OCI-M2 (cell line): ENCODE measurements around the gene PLEKHA1.

Experiments used
- DNase-seq: peaks from one replicate; lab custom pipeline; 2025; ENCODE audit not compliant: unreplicated experiment; lab: John Stamatoyannopoulos, UW

PLEKHA1 gene

GRCh38 chr10:122375679-122376160 lies 1.2 kb downstream of the PLEKHA1 start:
- DNase-seq, result no peak

GRCh38 chr10:122376364-122376961 lies 2.0 kb downstream of the PLEKHA1 start:
- DNase-seq, result no peak

- no peak for DNase-seq
These were observed 4.5 kb downstream of the PLEKHA1 start for GRCh38 chr10:122379041-122379440.

DNA sequence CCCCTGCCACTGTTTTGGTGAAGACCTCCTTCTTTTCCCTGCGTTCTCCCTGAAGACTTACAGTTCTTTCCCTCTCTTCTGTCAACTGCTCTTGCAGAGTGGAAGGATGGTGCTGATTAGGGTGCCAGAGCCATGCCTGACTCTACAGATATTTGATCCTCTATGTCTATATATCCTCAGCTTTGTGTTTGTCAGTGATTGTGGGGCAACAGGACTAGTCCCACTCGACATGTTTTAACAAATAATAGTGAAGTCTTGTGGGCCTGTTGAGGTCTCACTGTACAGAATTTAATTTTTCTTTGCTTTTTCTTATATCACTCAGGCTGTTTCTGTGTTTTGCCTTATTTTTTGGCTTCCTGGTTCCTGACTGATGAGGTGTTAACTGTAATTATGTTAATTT lies 5.0 kb downstream of the PLEKHA1 start:
- no peak for DNase-seq

DNA sequence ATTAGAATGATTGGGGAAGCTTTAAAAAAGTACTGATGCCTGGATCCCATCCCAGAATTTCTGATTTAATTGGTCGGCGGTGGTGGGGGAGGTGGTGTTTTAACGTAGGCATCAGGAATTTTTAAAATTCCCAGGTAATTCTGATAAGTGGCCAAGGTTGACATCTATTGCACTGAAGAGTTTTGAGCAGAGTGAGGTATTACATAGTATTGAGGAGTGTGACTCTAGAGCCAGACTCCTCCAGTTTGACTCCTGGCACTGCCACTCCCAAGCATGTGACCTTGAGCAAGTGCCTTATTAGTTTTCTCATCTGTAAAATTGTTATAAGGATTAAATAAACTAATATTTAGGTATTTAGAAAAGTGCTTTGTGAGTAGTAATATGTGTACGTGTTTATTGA lies 6.2 kb downstream of the PLEKHA1 start:
- DNase-seq, result no peak

DNA sequence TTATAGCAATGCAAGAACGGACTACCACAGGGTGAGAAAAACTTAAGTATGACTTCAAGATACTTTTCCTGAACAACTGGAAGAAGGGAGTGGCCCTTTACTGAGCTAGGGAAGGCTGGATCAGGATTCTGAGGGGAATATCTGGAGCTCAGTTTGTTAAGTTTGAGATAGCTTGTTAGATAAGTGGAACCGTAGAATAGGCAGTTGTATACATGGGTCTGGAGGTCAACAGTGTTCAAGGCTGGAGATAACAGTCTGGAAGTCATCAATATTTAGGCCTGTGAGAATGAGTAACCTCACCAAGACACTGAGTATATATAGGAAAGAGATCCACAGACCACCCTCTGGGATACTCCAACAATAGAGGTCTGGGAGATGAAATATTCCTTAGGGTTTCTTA lies 7.2 kb downstream of the PLEKHA1 start:
- DNase-seq, result no peak

GRCh38 chr10:122386514-122386913 lies 12.0 kb downstream of the PLEKHA1 start:
- no peak for DNase-seq

GRCh38 chr10:122387572-122387971 lies 13.1 kb downstream of the PLEKHA1 start:
- no peak for DNase-seq

GRCh38 chr10:122388287-122388997 lies 13.9 kb downstream of the PLEKHA1 start:
- no peak for DNase-seq

DNA sequence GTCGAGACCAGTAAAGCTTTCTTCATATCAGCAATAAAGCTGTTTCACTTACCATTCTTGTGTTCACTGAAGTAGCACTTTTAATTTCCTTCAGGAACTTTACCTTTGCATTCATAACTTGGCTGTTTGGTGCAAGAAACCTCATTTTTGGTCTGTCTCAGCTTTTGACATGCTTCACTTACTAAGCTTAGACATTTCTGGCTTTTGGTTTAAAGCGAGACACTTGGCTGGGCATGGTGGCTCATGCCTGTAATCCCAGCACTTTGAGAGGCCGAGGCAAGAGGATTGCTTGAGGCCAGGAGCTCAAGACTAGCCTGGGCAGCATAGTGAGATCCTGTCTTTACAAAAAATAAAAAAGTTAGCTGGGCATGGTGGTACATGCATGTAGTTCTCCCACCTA lies 15.8 kb downstream of the PLEKHA1 start:
- no peak for DNase-seq

DNA sequence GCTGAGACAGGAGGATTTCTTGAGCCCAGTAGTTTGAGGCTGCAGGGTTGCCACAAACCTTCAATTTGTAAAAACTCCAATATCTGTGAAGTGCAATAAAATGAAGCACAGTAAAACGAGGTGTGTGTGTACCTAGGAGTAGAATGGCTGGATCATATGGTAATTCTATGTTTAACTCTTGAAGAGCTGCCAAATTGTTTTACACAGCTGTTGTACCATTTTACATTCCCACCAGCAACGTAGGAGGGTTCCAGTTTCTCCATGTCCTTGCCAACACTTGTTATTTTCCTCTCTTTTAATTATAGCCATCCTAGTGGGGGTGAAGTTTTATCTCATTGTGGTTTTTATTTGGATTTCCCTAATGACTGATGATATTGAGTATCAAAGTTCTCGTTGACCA lies 16.2 kb downstream of the PLEKHA1 start:
- DNase-seq, result no peak

- no peak for DNase-seq
These were observed 17.4 kb downstream of the PLEKHA1 start for GRCh38 chr10:122391875-122392274.

DNA sequence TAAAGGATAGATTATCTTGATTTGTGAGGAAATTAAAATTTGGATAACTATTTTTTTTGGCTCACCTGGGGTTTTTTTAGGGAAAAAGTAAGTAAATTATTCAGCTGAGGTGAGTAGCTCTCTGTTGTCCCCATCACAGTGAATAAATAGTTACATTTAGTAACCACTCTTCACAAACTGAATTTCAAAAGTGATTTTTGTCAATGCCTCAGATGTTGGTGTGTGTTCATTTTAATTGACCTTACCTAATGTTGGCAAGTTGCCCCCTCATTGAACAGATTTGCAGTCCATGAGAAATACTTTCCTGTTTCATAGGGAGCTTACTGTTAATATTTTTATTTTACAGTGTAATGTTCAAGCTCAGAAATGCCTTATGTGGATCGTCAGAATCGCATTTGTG lies 18.3 kb downstream of the PLEKHA1 start:
- no peak for DNase-seq

GRCh38 chr10:122393288-122393687 lies 18.8 kb downstream of the PLEKHA1 start:
- no peak for DNase-seq

- DNase-seq, result no peak
These were observed 28.1 kb downstream of the PLEKHA1 start for GRCh38 chr10:122402548-122403131.

DNA sequence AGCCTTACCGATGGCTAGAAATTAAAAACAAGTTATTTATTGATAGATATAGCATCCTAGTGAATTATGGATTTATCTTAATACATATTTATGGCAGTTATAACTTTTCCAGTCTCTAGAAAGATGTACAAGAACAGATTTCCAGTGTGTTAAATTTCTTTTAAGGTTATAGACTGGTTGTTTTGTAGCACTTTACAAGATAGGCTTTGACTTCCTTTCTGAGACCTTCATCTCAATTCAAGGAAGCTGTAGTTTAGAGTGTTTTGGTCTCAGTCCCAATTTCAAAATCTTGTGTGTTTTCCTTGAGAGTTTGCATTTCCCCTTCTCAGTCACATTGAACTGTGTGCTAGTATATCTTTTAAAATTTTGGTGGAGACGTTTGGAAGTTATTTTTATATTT lies 30.1 kb downstream of the PLEKHA1 start:
- DNase-seq, result no peak

DNA sequence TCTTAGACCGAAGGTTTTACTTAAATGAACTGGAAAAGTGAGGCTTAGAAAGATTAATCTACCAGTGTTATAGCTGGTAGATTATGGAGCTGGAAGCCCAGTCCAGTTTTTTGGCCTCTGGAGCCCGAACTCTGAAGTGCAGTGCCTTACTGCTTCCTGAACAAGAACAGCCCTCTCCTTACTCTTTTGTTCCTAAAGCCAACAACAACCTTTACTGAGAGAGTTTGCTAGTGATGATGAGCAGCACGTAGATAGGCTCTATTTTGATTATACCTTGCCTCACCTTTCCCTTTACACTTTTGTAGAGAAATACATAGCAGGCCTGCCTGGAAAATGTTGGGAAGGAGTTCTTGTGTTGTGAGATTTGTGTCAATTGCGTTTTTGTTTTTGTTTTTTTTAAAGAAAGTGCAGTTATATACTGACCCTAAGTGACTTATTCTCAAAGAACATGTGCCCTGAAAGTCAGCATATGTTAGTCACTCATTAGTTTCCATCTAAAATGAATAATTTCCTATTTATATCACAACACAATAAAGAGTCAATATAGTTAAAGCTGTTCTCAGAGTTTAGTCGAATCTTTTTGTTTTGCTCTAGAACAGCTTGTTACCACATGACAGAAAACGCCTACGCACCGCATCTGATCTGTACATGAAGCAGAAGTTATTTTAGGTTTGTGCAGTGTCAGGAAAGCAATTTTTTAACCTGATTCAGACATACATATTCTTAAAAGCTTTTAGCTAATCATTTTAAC lies 33.0 kb downstream of the PLEKHA1 start:
- no peak for DNase-seq

GRCh38 chr10:122413327-122413726 lies 38.8 kb downstream of the PLEKHA1 start:
- DNase-seq, result no peak

- DNase-seq, result no peak
These were observed 43.2 kb downstream of the PLEKHA1 start for GRCh38 chr10:122417667-122418066.

GRCh38 chr10:122419016-122419415 lies 44.5 kb downstream of the PLEKHA1 start:
- DNase-seq, result no peak

DNA sequence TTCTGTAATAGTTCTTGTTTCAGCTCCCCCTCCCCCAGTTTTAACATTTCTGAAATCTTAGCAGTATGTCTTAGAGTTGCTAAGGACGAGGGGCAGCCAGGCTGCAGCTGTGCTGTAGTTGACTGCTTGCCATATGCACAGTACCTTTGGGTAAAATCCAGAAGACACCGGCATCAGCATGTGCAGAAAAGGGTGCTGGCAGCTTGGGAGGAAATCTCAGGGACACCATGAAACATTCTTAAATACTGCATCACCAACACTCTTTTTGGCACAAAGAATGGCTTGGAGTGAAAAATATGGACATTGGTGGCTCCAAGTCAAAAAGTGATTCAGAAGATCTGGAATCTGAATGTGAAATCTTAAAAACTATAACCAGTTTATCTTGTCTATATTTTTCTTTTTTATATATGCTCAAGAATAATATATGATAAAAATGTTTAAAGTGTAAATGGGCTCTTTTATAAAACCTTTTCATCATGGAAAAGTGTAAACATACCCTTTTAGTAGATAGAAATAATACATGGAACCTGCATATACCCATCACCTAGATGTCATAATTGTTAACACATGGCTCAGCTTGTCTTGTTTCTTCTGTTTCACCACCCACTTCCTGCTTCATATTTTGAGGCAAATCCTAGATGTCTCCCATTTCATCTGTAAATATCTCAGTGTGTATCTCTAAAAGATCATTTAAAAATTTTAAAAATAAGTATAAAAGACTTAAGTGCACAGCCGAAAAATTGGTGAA lies 45.5 kb downstream of the PLEKHA1 start:
- DNase-seq, result no peak
